GM23338 (cell line): ENCODE measurements around the gene SDE2. TPM values are rescaled to one million over a fixed set of nuclear protein-coding genes. Genes with fewer than 3 reads are reported as not detected.

Source experiments
- ATAC-seq: fragments of 200-7000 bp; cut with Tn5 transposase; 3 replicates; pipeline ENCODE4 v1.9.1; 2020
- DNase-seq: peaks from one replicate; pipeline ENCODE4 v3.0.0-alpha.2; 2015; ENCODE audit warnings: low spot score
- H2AFZ ChIP-seq: fragments of 200-600 bp; sonication (generic); 2 replicates; pipeline ENCODE4 v1.8.0; 2016; ENCODE audit warnings: antibody characterized with exemption, mild to moderate bottlenecking, moderate library complexity
- H3F3A ChIP-seq: fragments of 200-600 bp; sonication (generic); replicated peaks from 2 replicates; pipeline ENCODE4 v1.8.0; 2017; ENCODE audit warnings: antibody characterized with exemption, mixed run types, low read depth
- H3K27ac ChIP-seq: fragments of 200-600 bp; sonication (generic); 2 replicates; pipeline ENCODE4 v1.6.1; 2016; ENCODE audit warnings: low read depth
- H3K27me3 ChIP-seq: fragments of 200-600 bp; sonication (generic); 2 replicates; pipeline ENCODE4 v1.8.0; 2016; ENCODE audit warnings: mild to moderate bottlenecking, mixed run types, moderate library complexity; ENCODE audit not compliant: insufficient read depth
- H3K36me3 ChIP-seq: fragments of 200-600 bp; sonication (generic); 2 replicates; pipeline ENCODE4 v1.8.0; 2016; ENCODE audit warnings: mild to moderate bottlenecking; ENCODE audit not compliant: insufficient read depth
- H3K4me1 ChIP-seq: fragments of 200-600 bp; sonication (generic); 2 replicates; pipeline ENCODE4 v1.8.0; 2016; ENCODE audit warnings: mild to moderate bottlenecking, moderate library complexity; ENCODE audit not compliant: insufficient read depth
- H3K4me2 ChIP-seq: fragments of 200-600 bp; sonication (generic); 2 replicates; pipeline ENCODE4 v1.7.1; 2017; ENCODE audit warnings: mixed run types
- H3K4me3 ChIP-seq: fragments of 200-600 bp; sonication (generic); 2 replicates; pipeline ENCODE4 v1.6.1; 2016; ENCODE audit warnings: mixed run types
- H3K79me2 ChIP-seq: fragments of 200-600 bp; sonication (generic); replicated peaks from 2 replicates; pipeline ENCODE4 v1.8.0; 2017; ENCODE audit warnings: mild to moderate bottlenecking; ENCODE audit not compliant: insufficient read depth
- H3K9me2 ChIP-seq: fragments of 200-600 bp; sonication (generic); 2 replicates; pipeline ENCODE4 v1.8.0; 2017; ENCODE audit not compliant: insufficient read depth
- H4K20me1 ChIP-seq: fragments of 200-600 bp; sonication (generic); replicated peaks from 2 replicates; pipeline ENCODE4 v1.8.0; 2017; ENCODE audit warnings: mild to moderate bottlenecking; ENCODE audit not compliant: insufficient read depth
- H3K27ac Mint-ChIP-seq: 2 replicates; pipeline ENCODE4 v1.8.0; 2020; ENCODE audit warnings: inconsistent platforms, mild to moderate bottlenecking, moderate library complexity, mixed read lengths
- H3K27me3 Mint-ChIP-seq: 3 replicates; pipeline ENCODE4 v1.8.0; 2022; ENCODE audit warnings: low read depth, mild to moderate bottlenecking, moderate library complexity, mixed read lengths, inconsistent platforms; ENCODE audit not compliant: insufficient read depth, poor library complexity
- H3K36me3 Mint-ChIP-seq: 3 replicates; pipeline ENCODE4 v1.8.0; 2021; ENCODE audit warnings: low read depth, mild to moderate bottlenecking, inconsistent platforms, moderate library complexity, mixed read lengths
- H3K4me1 Mint-ChIP-seq: 3 replicates; pipeline ENCODE4 v1.8.0; 2020; ENCODE audit warnings: mild to moderate bottlenecking, inconsistent platforms, mixed read lengths
- H3K4me3 Mint-ChIP-seq: 3 replicates; pipeline ENCODE4 v1.8.0; 2021; ENCODE audit warnings: moderate library complexity, mild to moderate bottlenecking, inconsistent platforms, mixed read lengths
- H3K9me3 Mint-ChIP-seq: 3 replicates; pipeline ENCODE4 v1.8.0; 2020; ENCODE audit warnings: moderate library complexity, mild to moderate bottlenecking, inconsistent platforms, mixed read lengths
- CTCF ChIP-seq, 2 experiments: fragments of 200-600 bp in 1 of 2; sonication (generic) in 1 of 2; conservative IDR thresholded peaks; 2 replicates each; pipeline versions ENCODE4 v1.5.1 to v1.6.1; 2016 to 2017; ENCODE audit warnings: antibody characterized with exemption in 2 of 2, low read depth in 2 of 2, mild to moderate bottlenecking in 2 of 2, moderate library complexity in 1 of 2
- EZH2 ChIP-seq: fragments of 200-600 bp; sonication (generic); IDR thresholded peaks from one replicate; pipeline ENCODE4 v1.8.0; 2017; ENCODE audit warnings: antibody characterized with exemption, mild to moderate bottlenecking, low read depth; ENCODE audit not compliant: unreplicated experiment
- EZH2phosphoT487 ChIP-seq: fragments of 200-600 bp; sonication (generic); IDR thresholded peaks from one replicate; pipeline ENCODE4 v1.8.1; 2018; ENCODE audit warnings: antibody characterized with exemption; ENCODE audit not compliant: unreplicated experiment
- JUNB ChIP-seq: IDR thresholded peaks from one replicate; pipeline ENCODE4 v1.6.1; 2016; ENCODE audit warnings: antibody characterized with exemption; ENCODE audit not compliant: unreplicated experiment
- STAT1 ChIP-seq: IDR thresholded peaks from one replicate; pipeline ENCODE4 v1.6.1; 2016; ENCODE audit warnings: antibody characterized with exemption; ENCODE audit not compliant: unreplicated experiment
- ZNF114 ChIP-seq: fragments of 250-450 bp; sonication (Bioruptor Pico); IDR thresholded peaks from 2 replicates; pipeline ENCODE4 v1.5.0; 2020; ENCODE audit warnings: mild to moderate bottlenecking, moderate library complexity
- ZNF331 ChIP-seq: fragments of 250-450 bp; sonication (Bioruptor Pico); IDR thresholded peaks from 2 replicates; pipeline ENCODE4 v1.5.0; 2020; ENCODE audit warnings: low read depth, mild to moderate bottlenecking, moderate library complexity
- polyA plus RNA-seq: library from polyadenylated mRNA; unstranded; fragments of >200 nt; fragmentation: Nextera tagmentation; extraction: Ambion mirVana; gene quantifications from 2 replicates; pipeline ENCODE4 v1.2.1, GENCODE V29; 2016
- total RNA-seq: library from RNA; depleted of rRNA; stranded (reverse); fragments of >200 nt; shearing (Covaris generic); gene quantifications from 2 replicates; pipeline ENCODE4 v1.2.3, GENCODE V29; 2014
- TF ChIP-seq, protein P1 (sequence below): IDR thresholded peaks from one replicate; pipeline ENCODE4 v1.6.1; 2018; ENCODE audit warnings: antibody characterized with exemption; ENCODE audit not compliant: unreplicated experiment

The SDE2 gene
- total and polyA plus RNA-seq, 2 experiments from 2014 or later = 10.6 to 26.9 TPM

GRCh38 chr1:225961659-225962439, 37.3 kb downstream of the SDE2 start:
- Histone ChIP-seq H3K9me2 (peaks cover 6% of the 10 kb centered on the region; the same call in 1 of the 2 replicates), H3K4me3 (no peak overlapping the region), H3K27me3 (no peaks in the 10 kb centered on the region), H3K36me3 (no peaks in the 10 kb centered on the region), H4K20me1 (no peaks in the 10 kb centered on the region), H3K27ac (no peak overlapping the region), H2AFZ (no peak overlapping the region), H3F3A (no peaks in the 10 kb centered on the region; the same call in 1 of the 2 replicates), H3K4me2 (no peak overlapping the region), H3K79me2 (no peaks in the 10 kb centered on the region), H3K4me1 (no peaks in the 10 kb centered on the region; the same call in 1 of the 2 replicates)
- TF ChIP-seq EZH2 (no peak), EZH2phosphoT487 (no peak)
- H3K4me1 Mint-ChIP-seq = no peaks in the 10 kb centered on the region; the same call in 2 of the 3 replicates
- DNase-seq = no peak
- no peaks in the 10 kb centered on the region for H3K36me3 Mint-ChIP-seq
- no peak overlapping the region for H3K27ac Mint-ChIP-seq
- ATAC-seq = no peak
- H3K27me3 Mint-ChIP-seq = no peaks in the 10 kb centered on the region
- H3K4me3 Mint-ChIP-seq = peak overlapping the region; percentile 12; the same call in 1 of the 3 replicates
- no peaks in the 10 kb centered on the region for H3K9me3 Mint-ChIP-seq

- no peaks in the 10 kb centered on the region for H3K9me3 Mint-ChIP-seq
- Histone ChIP-seq H4K20me1 (no peaks in the 10 kb centered on the region), H3K36me3 (no peaks in the 10 kb centered on the region), H3K4me3 (no peak overlapping the region), H3K27me3 (no peaks in the 10 kb centered on the region), H3F3A (no peaks in the 10 kb centered on the region; the same call in 1 of the 2 replicates), H2AFZ (no peak overlapping the region), H3K9me2 (peaks cover 6% of the 10 kb centered on the region; the same call in 1 of the 2 replicates), H3K27ac (no peak overlapping the region), H3K4me1 (no peaks in the 10 kb centered on the region; the same call in 1 of the 2 replicates), H3K79me2 (no peaks in the 10 kb centered on the region), H3K4me2 (no peak overlapping the region)
- no peak for DNase-seq
- peaks cover 2% of the 10 kb centered on the region for H3K27me3 Mint-ChIP-seq
- TF ChIP-seq JUNB (no peak), STAT1 (no peak), CTCF (conservative IDR thresholded peaks at IDR 0.05; ENCODE audit: low read depth in 2 of 2) (no peak), ZNF114 (CRISPR knock-in tag) (no peak), ZNF331 (CRISPR knock-in tag) (no peak)
- TF ChIP-seq, protein P1, sequence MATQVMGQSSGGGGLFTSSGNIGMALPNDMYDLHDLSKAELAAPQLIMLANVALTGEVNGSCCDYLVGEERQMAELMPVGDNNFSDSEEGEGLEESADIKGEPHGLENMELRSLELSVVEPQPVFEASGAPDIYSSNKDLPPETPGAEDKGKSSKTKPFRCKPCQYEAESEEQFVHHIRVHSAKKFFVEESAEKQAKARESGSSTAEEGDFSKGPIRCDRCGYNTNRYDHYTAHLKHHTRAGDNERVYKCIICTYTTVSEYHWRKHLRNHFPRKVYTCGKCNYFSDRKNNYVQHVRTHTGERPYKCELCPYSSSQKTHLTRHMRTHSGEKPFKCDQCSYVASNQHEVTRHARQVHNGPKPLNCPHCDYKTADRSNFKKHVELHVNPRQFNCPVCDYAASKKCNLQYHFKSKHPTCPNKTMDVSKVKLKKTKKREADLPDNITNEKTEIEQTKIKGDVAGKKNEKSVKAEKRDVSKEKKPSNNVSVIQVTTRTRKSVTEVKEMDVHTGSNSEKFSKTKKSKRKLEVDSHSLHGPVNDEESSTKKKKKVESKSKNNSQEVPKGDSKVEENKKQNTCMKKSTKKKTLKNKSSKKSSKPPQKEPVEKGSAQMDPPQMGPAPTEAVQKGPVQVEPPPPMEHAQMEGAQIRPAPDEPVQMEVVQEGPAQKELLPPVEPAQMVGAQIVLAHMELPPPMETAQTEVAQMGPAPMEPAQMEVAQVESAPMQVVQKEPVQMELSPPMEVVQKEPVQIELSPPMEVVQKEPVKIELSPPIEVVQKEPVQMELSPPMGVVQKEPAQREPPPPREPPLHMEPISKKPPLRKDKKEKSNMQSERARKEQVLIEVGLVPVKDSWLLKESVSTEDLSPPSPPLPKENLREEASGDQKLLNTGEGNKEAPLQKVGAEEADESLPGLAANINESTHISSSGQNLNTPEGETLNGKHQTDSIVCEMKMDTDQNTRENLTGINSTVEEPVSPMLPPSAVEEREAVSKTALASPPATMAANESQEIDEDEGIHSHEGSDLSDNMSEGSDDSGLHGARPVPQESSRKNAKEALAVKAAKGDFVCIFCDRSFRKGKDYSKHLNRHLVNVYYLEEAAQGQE = no peak
- no peaks in the 10 kb centered on the region for H3K36me3 Mint-ChIP-seq
- no peak overlapping the region for H3K4me3 Mint-ChIP-seq
- H3K27ac Mint-ChIP-seq = no peak overlapping the region
- no peaks in the 10 kb centered on the region; the same call in 2 of the 3 replicates for H3K4me1 Mint-ChIP-seq
- no peak for ATAC-seq
These were observed 41.1 kb downstream of the SDE2 start for GRCh38 chr1:225958041-225958440.
